HG03135 (cell line): Measurements from ENCODE around the gene CATSPERB.
"Not testable (repeated sequence)": the region's sequence is repeated elsewhere in the genome, so short reads cannot be mapped to it uniquely, and the experiment has no call there.

Experiments
- ATAC-seq: cut with Tn5 transposase; IDR thresholded peaks from one replicate; pipeline ENCODE4 v1.9.1; 2021; ENCODE audit warnings: mild to moderate bottlenecking, moderate library complexity; ENCODE audit not compliant: unreplicated experiment

The CATSPERB gene

DNA sequence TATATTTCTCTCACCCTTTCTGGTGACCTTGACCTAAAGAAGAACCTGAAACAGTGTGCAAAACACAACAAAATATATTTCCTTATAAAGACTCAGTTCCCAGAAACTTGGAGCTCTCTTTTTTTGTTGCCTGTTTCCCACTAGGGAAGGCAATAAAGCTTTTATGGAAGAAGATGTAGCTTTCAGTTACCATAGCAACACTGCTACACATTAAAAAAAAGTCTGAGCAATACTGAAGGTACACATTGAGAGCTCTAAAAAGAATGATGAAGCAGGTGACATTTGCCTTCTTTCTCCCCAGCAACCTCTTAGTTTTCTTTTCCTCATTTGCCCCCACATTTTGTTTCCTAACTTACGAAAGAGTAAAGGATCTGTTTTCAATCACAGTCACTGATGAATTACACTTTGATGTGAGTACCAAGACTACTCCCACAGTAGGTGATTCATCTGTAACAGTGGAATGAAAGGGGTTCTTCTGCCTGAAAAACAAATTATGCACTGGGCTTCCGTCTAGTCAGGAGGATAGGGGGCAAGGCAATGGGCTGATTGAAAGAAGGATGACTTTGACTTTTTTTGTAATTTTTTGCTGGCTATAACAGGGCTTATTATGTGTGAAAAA, 1.1 kb upstream of the CATSPERB start:
- no peak for ATAC-seq

DNA sequence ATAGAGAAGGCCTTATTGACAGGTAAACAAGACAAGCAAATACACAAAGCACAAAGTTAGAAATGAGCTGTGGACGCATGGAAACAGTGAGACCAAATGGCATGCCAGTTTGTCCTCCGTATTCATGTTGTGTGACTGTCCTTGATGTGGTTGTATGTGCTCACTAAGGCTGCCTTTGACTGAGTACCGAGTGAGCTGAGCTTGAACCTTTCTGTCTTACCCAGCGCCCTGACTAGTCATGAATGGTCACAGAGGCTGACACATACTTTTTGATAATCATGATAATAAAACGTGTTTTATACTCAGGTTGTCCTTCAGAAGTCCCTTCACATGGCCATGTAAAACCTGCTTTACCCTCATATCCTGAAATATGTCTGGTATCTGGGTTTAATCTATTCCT, 553 bp upstream of the CATSPERB start:
- ATAC-seq, result no peak

DNA sequence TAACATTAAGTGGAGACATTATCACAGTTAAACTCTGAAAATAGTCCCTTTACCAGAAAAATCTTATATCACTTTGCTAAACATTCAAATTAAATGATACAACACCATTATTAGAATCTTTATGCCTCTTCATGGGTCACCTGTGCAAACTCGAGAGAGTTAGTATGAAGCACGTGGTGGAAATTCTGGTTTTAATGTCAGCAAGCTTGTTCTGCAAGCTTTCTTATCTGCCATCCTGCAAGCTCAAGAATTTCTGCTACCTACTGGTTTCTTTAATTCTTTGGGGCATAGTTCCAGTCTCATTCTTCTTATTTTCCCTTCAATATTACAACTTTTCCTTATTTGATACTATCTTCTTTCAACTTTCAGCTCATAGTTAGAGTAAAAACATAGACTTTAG, 868 bp downstream of the CATSPERB start:
- ATAC-seq, result no peak

GRCh38 chr14:91729756-91730155, 2.1 kb downstream of the CATSPERB start:
- no peak for ATAC-seq

DNA sequence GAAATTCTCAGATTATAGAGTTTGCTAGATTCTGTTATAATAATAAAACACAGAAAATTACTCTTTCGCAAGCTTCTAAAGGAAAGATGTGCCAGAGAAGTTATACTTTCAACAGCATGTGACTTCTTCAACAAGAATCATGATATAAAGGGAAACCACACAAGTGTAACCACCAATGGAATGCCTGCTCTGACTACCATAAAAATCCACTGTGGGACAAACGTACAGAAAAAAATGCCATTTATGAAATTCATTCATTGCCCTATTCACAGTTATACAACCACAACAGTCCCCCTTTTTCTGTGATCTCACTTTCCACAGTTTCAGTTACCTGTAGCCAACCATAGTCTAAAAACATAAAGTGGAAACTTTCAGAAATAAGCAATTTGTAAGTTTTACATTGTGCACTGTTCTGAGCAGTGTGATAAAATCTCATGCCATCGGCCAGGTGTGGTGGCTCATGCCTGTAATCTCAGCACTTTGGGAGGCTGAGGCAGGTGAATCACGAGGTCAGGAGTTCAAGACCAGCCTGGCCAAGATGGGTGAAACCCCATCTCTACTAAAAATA, 3.2 kb downstream of the CATSPERB start:
- no peak for ATAC-seq

GRCh38 chr14:91727121-91727520, 4.8 kb downstream of the CATSPERB start:
- ATAC-seq, result no peak

- ATAC-seq, result no peak
These were observed 8.4 kb downstream of the CATSPERB start for GRCh38 chr14:91723501-91723900.

DNA sequence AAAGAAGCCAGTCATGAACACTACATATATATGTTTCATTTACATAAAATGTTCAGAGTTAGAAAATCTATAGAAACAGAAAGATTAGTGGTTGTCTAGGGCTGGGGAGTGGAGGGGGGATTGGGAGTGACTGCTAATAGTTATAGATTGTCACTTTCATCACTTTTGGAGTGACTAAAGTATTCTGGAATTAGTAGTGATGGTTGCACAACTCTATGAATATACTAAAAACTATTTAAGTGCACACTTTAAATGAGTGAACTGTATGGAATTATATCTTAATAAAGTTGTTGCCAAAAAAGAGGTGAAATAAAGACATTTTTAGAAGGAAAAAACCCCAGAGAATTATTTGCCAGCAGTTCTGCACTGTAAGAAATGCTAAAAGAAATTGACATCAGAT, 9.5 kb downstream of the CATSPERB start:
- ATAC-seq, result no peak

GRCh38 chr14:91719839-91720238, 12.0 kb downstream of the CATSPERB start:
- ATAC-seq, result no peak

- no peak for ATAC-seq
These were observed 14.9 kb downstream of the CATSPERB start for GRCh38 chr14:91716999-91717398.

GRCh38 chr14:91714805-91715204, 17.1 kb downstream of the CATSPERB start:
- no peak for ATAC-seq

DNA sequence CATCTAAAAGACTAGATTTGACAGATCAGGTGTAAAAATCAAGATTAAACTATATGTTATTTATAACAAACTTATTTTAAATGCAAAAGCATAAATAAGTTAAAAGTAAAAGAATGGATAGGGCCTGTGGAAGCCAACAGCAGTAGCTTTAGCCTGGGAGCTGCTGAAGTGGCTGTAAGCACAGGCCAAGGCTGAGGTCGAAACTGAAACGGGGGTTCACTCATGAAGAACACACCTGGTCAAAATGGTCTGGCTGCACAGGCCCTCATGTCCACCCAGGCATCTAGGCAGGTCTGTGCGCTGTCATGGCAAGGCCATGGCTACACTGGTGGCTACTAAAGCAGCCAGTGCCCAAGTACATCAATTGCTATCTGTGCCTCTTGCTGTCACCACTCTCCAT, 23.1 kb downstream of the CATSPERB start:
- no peak for ATAC-seq

DNA sequence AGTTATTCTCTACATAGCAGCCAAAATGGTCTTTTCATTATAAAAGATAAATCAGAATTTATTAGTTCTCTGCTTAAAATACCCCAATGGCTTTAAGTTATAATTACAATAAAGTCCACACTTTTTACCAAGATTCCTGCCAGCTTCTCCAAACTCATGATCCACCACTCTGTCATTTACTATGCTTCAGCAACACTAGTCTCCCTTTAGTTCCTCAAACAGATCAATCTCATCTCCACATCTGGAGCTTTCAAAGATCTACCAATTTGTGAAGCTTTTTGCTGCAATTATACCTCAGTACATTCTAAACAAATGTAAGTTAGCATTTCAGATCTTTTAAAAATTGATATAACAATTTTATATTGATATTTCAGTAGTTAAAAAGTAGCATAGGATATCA, 24.9 kb downstream of the CATSPERB start:
- ATAC-seq, result no peak

DNA sequence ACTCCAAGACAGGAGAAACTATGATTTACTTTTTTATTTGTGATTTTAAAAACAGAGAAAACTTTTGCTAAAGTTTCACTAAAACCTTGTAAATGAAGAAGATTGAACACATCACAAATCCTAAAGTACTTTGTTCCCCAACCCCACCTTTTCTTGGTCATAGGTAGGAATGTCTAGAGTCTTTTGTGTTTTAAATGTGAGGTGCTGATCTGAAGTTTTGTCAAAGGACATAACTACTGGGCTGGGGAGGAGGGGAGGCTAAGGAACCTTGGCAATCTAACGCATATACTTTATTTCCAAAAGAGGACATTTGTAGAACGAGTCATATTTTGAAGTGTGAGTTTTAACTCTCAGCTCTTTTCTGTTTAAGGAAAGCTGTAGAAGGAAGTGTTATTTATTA, 37.2 kb downstream of the CATSPERB start:
- no peak for ATAC-seq

DNA sequence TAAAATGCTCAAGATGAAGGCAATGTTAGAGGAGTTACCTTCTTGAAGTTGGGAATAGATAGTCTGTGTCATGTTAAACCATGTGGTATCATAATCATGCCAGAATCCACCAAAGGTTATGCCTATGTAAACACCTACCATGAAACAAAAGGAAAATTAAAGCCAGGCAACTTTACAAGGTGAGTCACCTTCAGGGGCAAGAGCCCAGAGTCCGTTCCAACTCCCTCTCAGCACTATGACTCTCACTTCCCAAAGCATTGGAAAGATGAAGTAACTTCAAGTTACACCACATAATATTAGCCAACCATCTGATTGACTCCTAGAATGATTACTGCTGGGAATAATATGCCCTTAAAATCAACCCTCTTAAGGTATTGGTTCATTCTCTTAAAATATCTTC, 38.5 kb downstream of the CATSPERB start:
- ATAC-seq, result no peak

DNA sequence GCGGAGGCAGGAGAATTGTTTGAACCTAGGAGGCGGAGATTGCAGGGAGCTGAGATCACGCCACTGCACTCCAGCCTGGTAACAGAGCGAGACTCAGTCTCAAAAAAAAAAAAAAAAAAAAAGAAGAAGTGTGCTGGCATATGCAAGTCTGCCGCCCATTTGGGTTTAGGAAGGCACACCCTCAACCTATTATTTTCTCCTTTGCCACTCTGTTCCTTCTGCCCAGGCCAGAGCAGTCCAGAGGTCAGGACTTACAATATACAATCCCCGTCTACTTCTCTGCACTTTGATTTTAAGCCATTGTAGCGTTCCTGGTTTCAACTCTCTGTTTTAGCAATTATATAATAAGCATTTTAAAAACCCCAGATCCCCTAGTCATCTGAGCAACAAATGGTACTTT, 39.8 kb downstream of the CATSPERB start:
- ATAC-seq, result no peak

DNA sequence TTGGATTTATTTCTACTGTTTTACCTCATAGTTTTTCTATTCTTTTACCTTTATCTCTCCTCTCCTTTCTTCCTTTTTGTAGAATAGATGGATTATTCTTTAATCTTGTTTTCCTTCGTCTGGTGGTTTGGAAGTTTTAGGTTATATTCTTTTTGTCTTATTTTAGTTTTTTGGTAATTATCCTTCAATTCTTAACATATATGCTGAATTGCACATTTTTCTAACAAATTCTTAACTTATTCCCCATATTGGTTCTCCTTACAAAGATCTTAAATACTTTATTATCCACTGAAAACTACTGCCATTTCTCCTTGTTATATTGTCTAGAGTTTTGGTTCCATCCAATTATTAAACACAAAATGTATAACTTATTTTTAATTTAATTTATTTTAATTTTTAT, 42.3 kb downstream of the CATSPERB start:
- no peak for ATAC-seq

GRCh38 chr14:91687436-91687835, 44.5 kb downstream of the CATSPERB start:
- ATAC-seq, result not testable (repeated sequence)

DNA sequence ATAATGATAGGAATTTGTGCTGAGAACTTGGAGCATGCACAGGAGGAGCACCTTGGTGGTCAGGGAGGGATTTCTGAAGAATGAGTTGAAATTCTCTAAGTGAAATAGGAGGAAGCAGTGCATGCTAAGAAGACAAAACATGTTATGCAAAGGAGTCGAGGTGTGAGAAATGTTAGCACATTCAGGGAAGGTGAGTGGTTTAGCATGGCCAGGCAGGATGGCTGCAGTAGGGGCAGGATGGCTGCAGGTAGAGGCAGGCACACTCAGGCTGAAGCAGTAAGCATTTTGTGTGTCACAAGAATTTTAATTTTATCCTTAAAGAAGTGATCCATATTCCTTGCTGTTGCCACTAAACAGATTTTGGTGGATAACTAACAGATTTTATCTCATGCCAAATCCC, 46.3 kb downstream of the CATSPERB start:
- no peak for ATAC-seq

GRCh38 chr14:91681893-91682563, 49.9 kb downstream of the CATSPERB start:
- ATAC-seq, result no peak

GRCh38 chr14:91681118-91681517, 50.8 kb downstream of the CATSPERB start:
- no peak for ATAC-seq

DNA sequence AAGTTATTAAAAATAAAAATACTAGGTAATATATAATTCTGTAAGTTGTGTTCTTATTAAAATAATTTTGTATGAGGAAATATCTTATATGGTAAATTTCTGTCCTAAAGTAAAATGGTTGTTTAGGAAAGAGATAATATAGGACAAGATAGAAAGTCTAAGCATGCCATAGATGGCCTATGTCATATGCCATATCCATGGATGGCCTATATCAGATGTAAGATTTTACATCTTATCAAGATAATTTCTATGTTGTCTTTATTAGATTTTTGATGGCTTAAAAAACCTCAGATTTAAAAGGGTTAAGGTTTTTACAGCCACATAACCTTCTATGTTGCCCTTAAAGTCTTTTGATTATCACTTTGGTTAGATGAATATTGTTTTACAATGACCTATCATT, 52.6 kb downstream of the CATSPERB start:
- no peak for ATAC-seq

DNA sequence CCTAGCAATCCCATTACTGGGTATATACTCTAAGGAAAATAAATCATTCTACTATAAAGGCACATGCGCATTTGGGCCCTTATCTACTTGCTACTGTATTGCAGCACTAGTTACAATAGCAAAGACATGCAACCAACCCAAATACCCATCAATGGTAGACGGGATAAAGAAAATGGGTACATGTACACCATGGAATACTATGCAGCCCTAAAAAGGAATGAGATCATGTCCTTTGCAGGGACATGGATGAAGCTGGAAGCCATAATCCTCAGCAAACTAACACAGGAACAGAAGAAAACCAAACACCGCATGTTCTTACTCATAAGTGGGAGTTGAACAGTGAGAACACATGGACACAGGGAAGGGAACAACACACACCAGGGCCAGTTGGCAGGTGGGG, 54.2 kb downstream of the CATSPERB start:
- not testable (repeated sequence) for ATAC-seq
